Fibroblast of lung (primary cell): ENCODE results near the gene DENND2D.

Experiments used
- CTCF ChIP-seq, 2 donors: IDR thresholded peaks in 1 of 2; conservative IDR thresholded peaks in 1 of 2; 1 replicate in 1 of 2; 2 replicates in 1 of 2; pipeline ENCODE4 v1.5.1; 2011 to 2012; ENCODE audit warnings: low read length in 2 of 2, control low read depth in 1 of 2, inconsistent platforms in 1 of 2, low read depth in 1 of 2, mild to moderate bottlenecking in 1 of 2
- EZH2 ChIP-seq: IDR thresholded peaks from 2 replicates; pipeline ENCODE4 v1.5.1; 2012; ENCODE audit warnings: low read length, control low read depth, mild to moderate bottlenecking; ENCODE audit errors: missing control alignments

GRCh38 chr1:111151838-111152237, 48.6 kb downstream of the DENND2D start:
- TF ChIP-seq CTCF (conservative IDR thresholded peaks at IDR 0.05 in 1 of 2, IDR thresholded peaks at IDR 0.05 in 1 of 2; ENCODE audit: low read depth in 1 of 2, low read length in 2 of 2) (no peak), EZH2 (no peak)
